Measurements from ENCODE around the gene PPM1B.

DNA sequence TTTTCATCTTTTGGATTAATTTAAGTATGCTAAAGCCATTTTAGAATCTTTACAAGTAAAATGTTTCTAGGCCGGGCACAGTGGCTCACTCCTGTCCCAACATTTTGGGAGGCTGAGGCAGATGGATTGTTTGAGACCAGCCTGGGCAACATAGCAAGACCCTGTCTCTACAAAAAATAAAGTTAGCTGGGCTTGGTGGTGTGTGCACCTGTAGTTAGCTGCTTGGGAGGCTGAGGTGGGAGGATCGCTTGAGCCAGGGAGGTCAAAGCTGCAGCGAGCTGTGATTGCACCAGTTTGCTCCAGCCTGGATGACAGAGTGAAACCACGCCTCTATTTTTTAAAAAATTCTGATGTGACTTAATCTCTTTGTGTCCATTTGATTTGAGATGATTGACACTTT is 3.9 kb downstream of the PPM1B start:
- TF ChIP-seq, protein P1, sequence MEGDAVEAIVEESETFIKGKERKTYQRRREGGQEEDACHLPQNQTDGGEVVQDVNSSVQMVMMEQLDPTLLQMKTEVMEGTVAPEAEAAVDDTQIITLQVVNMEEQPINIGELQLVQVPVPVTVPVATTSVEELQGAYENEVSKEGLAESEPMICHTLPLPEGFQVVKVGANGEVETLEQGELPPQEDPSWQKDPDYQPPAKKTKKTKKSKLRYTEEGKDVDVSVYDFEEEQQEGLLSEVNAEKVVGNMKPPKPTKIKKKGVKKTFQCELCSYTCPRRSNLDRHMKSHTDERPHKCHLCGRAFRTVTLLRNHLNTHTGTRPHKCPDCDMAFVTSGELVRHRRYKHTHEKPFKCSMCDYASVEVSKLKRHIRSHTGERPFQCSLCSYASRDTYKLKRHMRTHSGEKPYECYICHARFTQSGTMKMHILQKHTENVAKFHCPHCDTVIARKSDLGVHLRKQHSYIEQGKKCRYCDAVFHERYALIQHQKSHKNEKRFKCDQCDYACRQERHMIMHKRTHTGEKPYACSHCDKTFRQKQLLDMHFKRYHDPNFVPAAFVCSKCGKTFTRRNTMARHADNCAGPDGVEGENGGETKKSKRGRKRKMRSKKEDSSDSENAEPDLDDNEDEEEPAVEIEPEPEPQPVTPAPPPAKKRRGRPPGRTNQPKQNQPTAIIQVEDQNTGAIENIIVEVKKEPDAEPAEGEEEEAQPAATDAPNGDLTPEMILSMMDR (IDR thresholded peaks at IDR 0.05): no peak
- TF ChIP-seq EZH2 (IDR thresholded peaks at IDR 0.05; ENCODE audit: borderline replicate concordance, insufficient read depth, low read depth, low read length, poor library complexity, severe bottlenecking): no peak
